Measurements from ENCODE around the gene USP53. TPM values are rescaled to one million over a fixed set of nuclear protein-coding genes. Genes with fewer than 3 reads are reported as not detected.

The USP53 gene
- total and polyA plus RNA-seq, 10 of the 15 experiments (the other 5 are each of a cell fraction or from before 2014, with no cell fraction given): 0.23 to 4.0 (median 2.7) TPM

GRCh38 chr4:119240568-119240967, 28.1 kb downstream of the USP53 start:
- no TSS peak for BruUV-seq (replicated peaks)
- TF ChIP-seq EP300 (IDR thresholded peaks at IDR 0.05; ENCODE audit: borderline replicate concordance in 1 of 2, control insufficient read depth in 1 of 2, low read depth in 2 of 2, low read length in 2 of 2) (no peak), ZBTB33 (IDR thresholded peaks at IDR 0.05) (no peak), RAD51 (IDR thresholded peaks at IDR 0.05) (no peak), BCLAF1 (IDR thresholded peaks at IDR 0.05) (no peak), ZNF217 (IDR thresholded peaks at IDR 0.05) (no peak), CEBPZ (IDR thresholded peaks at IDR 0.05; ENCODE audit: low read depth, low read length) (no peak), NR2C2 (IDR thresholded peaks at IDR 0.05; ENCODE audit: borderline replicate concordance, control insufficient read depth, insufficient read length, low read depth) (no peak), RUNX3 (IDR thresholded peaks at IDR 0.05; ENCODE audit: low read length) (no peak), ZSCAN29 (IDR thresholded peaks at IDR 0.05) (no peak), NKRF (conservative IDR thresholded peaks at IDR 0.05) (no peak)

More at GRCh38 chr4:119240568-119240967, 28.1 kb downstream of the USP53 start:
- H3K36me3 ChIP-seq (ENCODE audit: control insufficient read depth in 2 of 2, insufficient read depth in 2 of 2, low read length in 1 of 2): no peaks in the 10 kb centered on the region
- H3K27me3 ChIP-seq (replicated peaks in 1 of 2; ENCODE audit: control insufficient read depth in 2 of 2, insufficient read depth in 2 of 2, low read length in 1 of 2): no peaks in the 10 kb centered on the region
- no peak overlapping the region for H3K4me2 ChIP-seq (ENCODE audit: control insufficient read depth, insufficient read depth)
- RAD21 ChIA-PET (ENCODE audit: unreplicated experiment): no interaction called here
- H3K27ac ChIP-seq (ENCODE audit: control insufficient read depth, insufficient read depth): no peak overlapping the region
- DNase-seq (ENCODE audit: low read depth, low spot score): no peak
- CTCF ChIA-PET: interaction anchor here (1.4 kb wide), 1 partner anchor 25 kb away, joined by 3 read pairs; no protein-coding TSS in a partner anchor
- in situ Hi-C loops (cut with MboI): no loop called here
- intact Hi-C loops (cut with micrococcal nuclease; ENCODE audit: unreplicated experiment): no loop called here
- H3K9ac ChIP-seq (ENCODE audit: control insufficient read depth, insufficient read depth, low read length): no peak overlapping the region
- H4K20me1 ChIP-seq (ENCODE audit: control insufficient read depth, insufficient read depth): no peaks in the 10 kb centered on the region
- no peak for ATAC-seq
- SMC1A ChIA-PET (ENCODE audit: uncharacterized antibody, unreplicated experiment): no interaction called here
- no peak overlapping the region for H3K4me3 ChIP-seq
- no peaks in the 10 kb centered on the region for H3K79me2 ChIP-seq (ENCODE audit: control insufficient read depth, insufficient read depth, low read length)
- POLR2A ChIA-PET: no interaction called here
- 68% methylated on average over 2 of the region's 2 CpGs for WGBS (ENCODE audit: insufficient coverage, insufficient replicate concordance, low lambda C conversion rate, missing lambda C conversion rate)
- H3K9me3 ChIP-seq (replicated peaks; ENCODE audit: control insufficient read depth, insufficient read depth, low read length): no peaks in the 10 kb centered on the region
- FAIRE-seq: no peak
- peaks cover 11% of the 10 kb centered on the region; the same call in 1 of the 2 replicates for H3K4me1 ChIP-seq (ENCODE audit: control insufficient read depth, insufficient read depth, low read length)
- H2AFZ ChIP-seq (ENCODE audit: control insufficient read depth, low read depth, low read length): no peak overlapping the region

Measured in GM12878 (cell line).